Esophagus muscularis mucosa (tissue), 4 donors: ENCODE results near the gene STRIP2.

Experiments
- EP300 ChIP-seq: sonication (generic); formaldehyde crosslinking; IDR thresholded peaks from one replicate; pipeline ENCODE4 v1.6.1; 2017; ENCODE audit warnings: antibody characterized with exemption
- POLR2A ChIP-seq: fragments of 450-650 bp; IDR thresholded peaks from one replicate; pipeline ENCODE4 v1.6.1; 2017; ENCODE audit warnings: antibody characterized with exemption, moderate library complexity, mild to moderate bottlenecking, low read depth
- POLR2AphosphoS5 ChIP-seq, 2 donors: sonication (generic); formaldehyde crosslinking; IDR thresholded peaks; one replicate each; pipeline ENCODE4 v1.6.1; 2017; ENCODE audit warnings: antibody characterized with exemption in 2 of 2
- TF ChIP-seq, protein P1 (sequence below), 3 experiments: fragments of 200-600 bp in 2 of 3; fragments of 450-650 bp in 1 of 3; sonication (generic) in 2 of 3; IDR thresholded peaks; one replicate each; pipeline ENCODE4 v1.5.1; 2017 to 2019; ENCODE audit warnings: antibody characterized with exemption in 3 of 3, mild to moderate bottlenecking in 2 of 3, moderate library complexity in 1 of 3

DNA sequence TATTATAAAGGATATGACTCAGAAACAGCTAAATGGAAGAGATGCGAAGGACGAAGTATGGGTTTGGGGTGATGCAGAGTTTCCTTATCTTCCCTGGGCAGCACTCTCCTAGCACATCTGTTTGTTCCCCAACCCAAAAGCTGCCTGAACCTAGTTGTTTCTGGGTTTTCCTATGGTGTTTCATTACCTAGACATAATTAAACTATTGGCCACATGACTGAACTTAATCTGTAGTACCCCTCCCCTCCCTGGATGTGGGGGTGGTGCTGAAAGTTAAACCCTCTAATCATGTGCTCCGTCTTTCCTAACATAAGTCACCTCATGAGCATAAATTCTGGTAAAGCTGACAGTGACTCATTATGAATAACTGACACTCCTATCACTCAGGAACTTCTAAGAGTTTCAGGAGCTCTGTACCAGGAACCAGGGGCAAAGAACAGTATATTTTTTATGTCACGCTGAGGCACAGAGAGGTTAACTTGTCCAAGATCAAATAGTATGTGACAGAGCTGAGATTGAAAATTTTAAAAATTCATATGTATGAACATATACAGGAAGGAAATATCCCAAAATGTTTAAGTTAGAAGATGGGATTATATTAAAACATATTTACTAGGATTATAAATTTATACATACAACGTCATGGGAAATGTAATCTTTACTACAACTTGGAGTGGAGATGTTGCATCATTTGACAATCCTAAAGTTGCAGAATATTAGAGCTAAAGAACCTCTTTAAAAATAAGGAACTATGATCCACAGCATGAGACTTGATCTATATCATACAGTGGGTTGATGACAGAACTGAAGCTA, 4.8 kb downstream of the STRIP2 start:
- TF ChIP-seq, protein P1, sequence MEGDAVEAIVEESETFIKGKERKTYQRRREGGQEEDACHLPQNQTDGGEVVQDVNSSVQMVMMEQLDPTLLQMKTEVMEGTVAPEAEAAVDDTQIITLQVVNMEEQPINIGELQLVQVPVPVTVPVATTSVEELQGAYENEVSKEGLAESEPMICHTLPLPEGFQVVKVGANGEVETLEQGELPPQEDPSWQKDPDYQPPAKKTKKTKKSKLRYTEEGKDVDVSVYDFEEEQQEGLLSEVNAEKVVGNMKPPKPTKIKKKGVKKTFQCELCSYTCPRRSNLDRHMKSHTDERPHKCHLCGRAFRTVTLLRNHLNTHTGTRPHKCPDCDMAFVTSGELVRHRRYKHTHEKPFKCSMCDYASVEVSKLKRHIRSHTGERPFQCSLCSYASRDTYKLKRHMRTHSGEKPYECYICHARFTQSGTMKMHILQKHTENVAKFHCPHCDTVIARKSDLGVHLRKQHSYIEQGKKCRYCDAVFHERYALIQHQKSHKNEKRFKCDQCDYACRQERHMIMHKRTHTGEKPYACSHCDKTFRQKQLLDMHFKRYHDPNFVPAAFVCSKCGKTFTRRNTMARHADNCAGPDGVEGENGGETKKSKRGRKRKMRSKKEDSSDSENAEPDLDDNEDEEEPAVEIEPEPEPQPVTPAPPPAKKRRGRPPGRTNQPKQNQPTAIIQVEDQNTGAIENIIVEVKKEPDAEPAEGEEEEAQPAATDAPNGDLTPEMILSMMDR (IDR thresholded peaks at IDR 0.05) = no peak
- TF ChIP-seq POLR2A (no peak), EP300 (no peak), POLR2AphosphoS5 (IDR thresholded peaks at IDR 0.05) (no peak)
